ENCODE results near the gene ANKRD11. TPM values are rescaled to one million over a fixed set of nuclear protein-coding genes. Genes with fewer than 3 reads are reported as not detected.
A peak's percentile ranks its signal among the peaks of the same experiment; 100 is the strongest.

The ANKRD11 gene
- total and polyA plus RNA-seq, 8 donors: 90.7 to 123 (median 98.4) TPM

DNA sequence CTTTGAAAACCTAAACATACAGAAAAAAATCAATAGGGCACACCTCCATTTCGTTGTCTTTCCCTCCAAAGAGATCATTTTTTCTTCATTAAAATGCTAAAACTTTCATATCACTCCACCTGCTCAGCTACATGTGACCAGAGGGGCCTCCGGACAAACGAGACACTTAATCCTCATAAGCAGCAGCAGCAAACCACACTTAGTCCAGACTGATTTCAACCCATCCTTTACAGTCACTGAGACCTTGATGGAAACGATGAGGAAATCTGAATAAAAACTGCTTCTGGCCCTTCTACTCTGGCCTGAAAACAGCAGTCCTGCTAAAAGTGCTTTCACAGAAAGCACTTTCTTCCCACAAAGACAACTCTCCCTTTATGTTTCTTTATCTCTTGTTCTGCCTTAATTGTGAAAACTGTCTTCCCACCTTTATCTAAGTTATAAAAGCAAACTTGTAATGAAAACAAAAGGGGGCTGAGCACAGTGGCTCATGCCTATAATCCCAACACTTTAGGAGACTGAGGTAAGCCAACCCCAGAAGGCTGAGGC lies 4.6 kb downstream of the ANKRD11 start:
- Histone ChIP-seq H3K4me3 (no peak overlapping the region), H3K36me3 (no peaks in the 10 kb centered on the region), H3K27me3 (no peaks in the 10 kb centered on the region), H3K27ac (no peak overlapping the region), H3K4me1 (peaks cover 28 to 84% of the 10 kb centered on the region in 2 donors), H3K9me3 (no peaks in the 10 kb centered on the region)
- TF ChIP-seq, protein P1, sequence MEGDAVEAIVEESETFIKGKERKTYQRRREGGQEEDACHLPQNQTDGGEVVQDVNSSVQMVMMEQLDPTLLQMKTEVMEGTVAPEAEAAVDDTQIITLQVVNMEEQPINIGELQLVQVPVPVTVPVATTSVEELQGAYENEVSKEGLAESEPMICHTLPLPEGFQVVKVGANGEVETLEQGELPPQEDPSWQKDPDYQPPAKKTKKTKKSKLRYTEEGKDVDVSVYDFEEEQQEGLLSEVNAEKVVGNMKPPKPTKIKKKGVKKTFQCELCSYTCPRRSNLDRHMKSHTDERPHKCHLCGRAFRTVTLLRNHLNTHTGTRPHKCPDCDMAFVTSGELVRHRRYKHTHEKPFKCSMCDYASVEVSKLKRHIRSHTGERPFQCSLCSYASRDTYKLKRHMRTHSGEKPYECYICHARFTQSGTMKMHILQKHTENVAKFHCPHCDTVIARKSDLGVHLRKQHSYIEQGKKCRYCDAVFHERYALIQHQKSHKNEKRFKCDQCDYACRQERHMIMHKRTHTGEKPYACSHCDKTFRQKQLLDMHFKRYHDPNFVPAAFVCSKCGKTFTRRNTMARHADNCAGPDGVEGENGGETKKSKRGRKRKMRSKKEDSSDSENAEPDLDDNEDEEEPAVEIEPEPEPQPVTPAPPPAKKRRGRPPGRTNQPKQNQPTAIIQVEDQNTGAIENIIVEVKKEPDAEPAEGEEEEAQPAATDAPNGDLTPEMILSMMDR (IDR thresholded peaks at IDR 0.05): no peak
- no peak for DNase-seq
- intact Hi-C loops (cut with DNase I): no loop called here
- no peak for ATAC-seq

DNA sequence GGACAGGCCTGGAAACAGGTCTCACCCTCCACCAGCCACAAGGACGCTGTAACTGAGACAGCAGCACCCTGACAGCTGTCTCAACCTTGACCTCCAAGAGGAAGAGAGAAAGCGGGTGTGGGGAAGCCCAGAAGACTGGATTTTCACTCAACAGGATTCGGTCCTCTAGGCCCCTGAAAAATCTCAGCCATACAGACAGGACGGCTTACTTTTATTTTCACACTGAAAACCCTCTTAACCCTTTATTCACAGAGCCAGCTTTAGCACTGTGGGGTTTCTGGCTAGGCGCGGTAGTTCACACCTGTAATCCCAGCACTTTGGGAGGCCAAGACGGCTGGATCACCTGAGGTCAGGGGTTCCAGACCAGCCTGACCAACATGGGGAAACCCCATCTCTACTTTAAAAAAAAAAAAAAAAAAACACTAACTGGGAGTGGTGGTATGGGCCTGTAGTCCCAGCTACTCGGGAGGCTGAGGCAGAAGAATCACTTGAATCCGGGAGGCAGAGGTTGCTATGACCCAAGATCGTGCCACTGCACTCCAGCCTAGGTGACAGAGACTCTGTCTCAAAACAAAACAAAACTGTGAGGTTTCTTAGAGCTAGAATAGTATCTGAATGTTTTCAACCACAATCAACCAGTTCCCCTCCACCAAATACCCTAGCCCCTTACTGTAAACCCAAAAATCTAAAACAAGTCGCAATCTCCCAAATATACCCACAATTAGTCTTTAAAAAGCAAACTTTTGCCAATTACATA lies 5.3 kb downstream of the ANKRD11 start:
- DNase-seq (no peak), ATAC-seq (no peak)
- TF ChIP-seq, protein P1 (IDR thresholded peaks at IDR 0.05): no peak
- no peaks in the 10 kb centered on the region for H3K9me3 ChIP-seq
- H3K4me3 ChIP-seq: no peak overlapping the region
- peak overlapping the region in 1 of 2 donors; percentile 31 for H3K27ac ChIP-seq
- no peaks in the 10 kb centered on the region for H3K27me3 ChIP-seq
- intact Hi-C loops (cut with DNase I): no loop called here
- H3K36me3 ChIP-seq: no peaks in the 10 kb centered on the region
- H3K4me1 ChIP-seq: peaks cover 28 to 89% of the 10 kb centered on the region in 2 donors

DNA sequence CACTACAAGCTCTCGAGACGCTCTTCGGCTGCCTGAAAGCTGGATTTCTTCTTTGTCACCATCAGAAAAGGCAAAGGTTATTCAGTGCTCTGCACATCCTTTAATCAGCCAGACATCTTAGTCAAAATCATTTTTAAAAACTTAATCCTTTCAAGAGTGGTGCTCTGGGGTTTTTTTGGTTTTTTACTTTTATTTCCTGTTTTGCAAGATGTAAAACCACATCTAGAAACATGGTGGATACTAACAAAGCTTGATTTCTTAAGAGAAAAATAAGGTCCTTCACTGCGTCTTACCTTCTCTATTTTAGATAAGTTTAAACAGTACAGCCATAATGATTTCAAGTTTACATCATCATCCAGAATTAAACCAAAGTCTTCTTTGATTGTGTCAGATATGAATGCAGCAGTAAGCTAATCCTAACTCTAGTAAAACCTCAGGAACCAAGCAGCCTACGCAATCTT lies 6.3 kb downstream of the ANKRD11 start:
- H3K4me1 ChIP-seq: peaks cover 31 to 99% of the 10 kb centered on the region in 2 donors
- no peak for DNase-seq
- H3K9me3 ChIP-seq: no peaks in the 10 kb centered on the region
- H3K27ac ChIP-seq: peak overlapping the region in 1 of 2 donors; percentile 31
- intact Hi-C loops (cut with DNase I): no loop called here
- no peaks in the 10 kb centered on the region for H3K27me3 ChIP-seq
- ATAC-seq: no peak
- TF ChIP-seq, protein P1 (IDR thresholded peaks at IDR 0.05): no peak
- H3K4me3 ChIP-seq: no peak overlapping the region
- H3K36me3 ChIP-seq: no peaks in the 10 kb centered on the region

DNA sequence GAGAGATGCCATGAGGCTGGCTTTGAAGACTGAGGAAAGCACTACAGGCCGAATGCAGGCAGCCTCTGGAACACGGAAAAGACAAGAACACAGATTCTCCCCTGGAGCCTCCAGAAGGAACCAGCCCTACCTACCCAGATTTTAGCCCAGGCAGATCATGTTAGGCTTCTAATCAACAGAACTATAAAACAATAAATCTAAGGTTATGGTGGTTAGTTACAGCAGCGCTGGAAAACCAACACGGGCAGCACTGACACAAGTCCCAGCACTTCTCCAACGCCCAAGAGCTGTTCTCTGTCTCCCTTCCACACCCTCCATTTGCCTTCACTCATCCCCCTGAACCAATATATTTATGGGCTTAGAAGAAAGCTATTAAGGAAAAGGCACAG lies 7.5 kb downstream of the ANKRD11 start:
- Histone ChIP-seq H3K9me3 (no peaks in the 10 kb centered on the region), H3K36me3 (no peaks in the 10 kb centered on the region), H3K4me1 (peaks cover 27 to 99% of the 10 kb centered on the region in 2 donors), H3K27ac (no peak overlapping the region), H3K27me3 (no peaks in the 10 kb centered on the region), H3K4me3 (no peak overlapping the region)
- ATAC-seq: no peak
- DNase-seq: no peak
- TF ChIP-seq, protein P1 (IDR thresholded peaks at IDR 0.05): no peak
- intact Hi-C loops (cut with DNase I): no loop called here

DNA sequence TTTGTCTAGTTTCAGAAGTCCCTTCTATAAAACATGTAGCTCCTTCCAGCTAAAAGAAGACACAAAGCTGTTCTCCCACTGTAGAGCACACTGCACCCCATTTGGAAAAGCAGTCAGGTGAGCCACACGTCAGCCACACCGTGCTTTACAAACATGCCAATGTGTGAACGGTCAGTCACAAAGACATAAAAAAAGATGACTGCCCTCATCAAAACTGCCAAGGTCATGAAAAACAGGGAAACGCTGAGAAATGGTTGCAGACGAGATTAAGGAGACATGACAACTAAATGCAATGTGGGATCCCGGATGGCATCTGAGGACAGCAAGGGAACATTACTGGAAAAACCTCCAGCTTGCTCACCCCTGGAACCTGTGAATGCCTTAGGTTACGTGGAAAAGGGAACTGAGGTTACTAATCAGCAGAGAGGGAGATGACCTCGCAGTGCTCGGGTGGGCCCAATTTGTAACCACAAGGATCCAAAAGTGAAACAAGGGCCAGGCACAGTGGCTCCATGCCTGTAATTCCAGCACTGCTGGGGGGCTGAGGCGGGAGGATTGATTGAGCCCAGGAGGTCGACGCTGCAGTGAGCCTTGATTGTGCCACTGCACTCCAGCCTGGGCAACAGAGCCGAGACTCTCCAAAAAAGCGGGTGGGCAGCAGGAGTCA lies 8.1 kb downstream of the ANKRD11 start:
- Histone ChIP-seq H3K4me3 (no peak overlapping the region), H3K36me3 (no peaks in the 10 kb centered on the region), H3K27me3 (no peaks in the 10 kb centered on the region), H3K27ac (peak overlapping the region in 1 of 2 donors; percentile 1), H3K9me3 (no peaks in the 10 kb centered on the region), H3K4me1 (peaks cover 23 to 99% of the 10 kb centered on the region in 2 donors)
- TF ChIP-seq, protein P1 (IDR thresholded peaks at IDR 0.05): no peak
- no peak for DNase-seq
- ATAC-seq: no peak
- intact Hi-C loops (cut with DNase I): no loop called here

Measured in left lung (tissue), 10 donors.